K562 (cell line): ENCODE results near the gene CERS6. TPM values are rescaled to one million over a fixed set of nuclear protein-coding genes. Genes with fewer than 3 reads are reported as not detected.
A peak's percentile ranks its signal among the peaks of the same experiment; 100 is the strongest.

Experiments used
- ATAC-seq: fragments of 200-7000 bp; cut with Tn5 transposase; 3 replicates; pipeline ENCODE4 v1.9.1; 2020; ENCODE audit warnings: moderate library complexity
- BruUV-seq: library from RNA; stranded (reverse); fragments of 400-500 nt; replicated peaks from 2 replicates; lab custom pipeline; 2021; lab: Mats Ljungman, UMichigan
- CTCF ChIA-PET: fragments of 300-600 bp; formaldehyde crosslinking; extraction: SDS; loops from one replicate; lab custom pipeline; 2021; ENCODE audit warnings: low intra/inter-chr PET ratio; lab: Yijun Ruan, JAX
- POLR2A ChIA-PET: fragments of 300-600, 350-650 bp; sonication (Branson Sonifier 250); formaldehyde crosslinking; extraction: SDS; loops from one replicate; lab custom pipeline; 2021; ENCODE audit warnings: antibody characterized with exemption, inconsistent platforms; lab: Yijun Ruan, JAX
- DNase-seq, 4 experiments: peaks; one replicate each; pipeline versions ENCODE4 v3.0.0 to v3.0.0-alpha.2; 2011 to 2018; ENCODE audit warnings: low spot score in 3 of 4, mixed read lengths in 3 of 4; ENCODE audit errors: extremely low read depth in 1 of 4
- FAIRE-seq: peaks from 2 replicates; lab custom pipeline; 2011; peaks lifted over from hg19 to GRCh38; lab: Jason Lieb, UNC
- H2AFZ ChIP-seq: 2 replicates; pipeline ENCODE4 v1.6.0; 2011; ENCODE audit warnings: low read depth, low read length, control low read depth, inconsistent platforms
- H3K27ac ChIP-seq: fragments of 200-600 bp; 3 replicates; pipeline ENCODE4 v1.8.0; 2011; ENCODE audit warnings: low read depth, mild to moderate bottlenecking, control low read depth, inconsistent platforms, low read length, moderate library complexity, mixed read lengths; ENCODE audit errors: extremely low read depth
- H3K27me3 ChIP-seq, 2 experiments: fragments of 300-600 bp in 1 of 2; 2 replicates in 1 of 2; 3 replicates in 1 of 2; pipeline versions ENCODE4 v1.6.0 to v1.8.0; 2011; ENCODE audit warnings: inconsistent platforms in 2 of 2, low read length in 2 of 2, mild to moderate bottlenecking in 1 of 2, mixed read lengths in 1 of 2, moderate library complexity in 1 of 2; ENCODE audit not compliant: control insufficient read depth in 2 of 2, insufficient read depth in 2 of 2
- H3K36me3 ChIP-seq: fragments of 300-600 bp; 3 replicates; pipeline ENCODE4 v1.8.0; 2011; ENCODE audit warnings: mild to moderate bottlenecking, low read length, inconsistent platforms; ENCODE audit not compliant: control insufficient read depth, insufficient read depth
- H3K4me1 ChIP-seq, 2 experiments: fragments of 200-600 bp in 1 of 2; replicated peaks in 1 of 2; 2 replicates in 1 of 2; 3 replicates in 1 of 2; pipeline versions ENCODE4 v1.5.1 to v1.8.0; 2011; ENCODE audit warnings: inconsistent platforms in 2 of 2, low read length in 2 of 2, mild to moderate bottlenecking in 1 of 2, mixed read lengths in 1 of 2, moderate library complexity in 1 of 2; ENCODE audit not compliant: control insufficient read depth in 2 of 2, insufficient read depth in 2 of 2
- H3K4me2 ChIP-seq: 2 replicates; pipeline ENCODE4 v1.6.1; 2011; ENCODE audit warnings: low read length, control low read depth, inconsistent platforms, mixed read lengths; ENCODE audit not compliant: insufficient read depth
- H3K4me3 ChIP-seq: fragments of 200-600 bp; sonication (generic), shearing (Covaris generic); 2 replicates; pipeline ENCODE4 v1.5.1; 2016; ENCODE audit warnings: control low read depth, inconsistent platforms
- H3K79me2 ChIP-seq: fragments of 200-600 bp; 3 replicates; pipeline ENCODE4 v1.8.0; 2011; ENCODE audit warnings: low read length, inconsistent platforms; ENCODE audit not compliant: control insufficient read depth, insufficient read depth
- H3K9ac ChIP-seq, 2 experiments: 2 replicates each; pipeline versions ENCODE4 v1.6.0 to v1.6.1; 2011; ENCODE audit warnings: low read depth in 2 of 2, low read length in 2 of 2, control low read depth in 1 of 2, inconsistent platforms in 1 of 2, mild to moderate bottlenecking in 1 of 2, mixed read lengths in 1 of 2; ENCODE audit not compliant: insufficient read depth in 1 of 2
- H3K9me1 ChIP-seq: one replicate; pipeline ENCODE4 v1.6.0; 2011; ENCODE audit warnings: inconsistent platforms, mild to moderate bottlenecking, low read length, moderate library complexity; ENCODE audit not compliant: control insufficient read depth, insufficient read depth
- H3K9me3 ChIP-seq: replicated peaks from 2 replicates; pipeline ENCODE4 v1.5.1; 2011; ENCODE audit warnings: low read depth, low read length, inconsistent platforms; ENCODE audit not compliant: control insufficient read depth, insufficient read depth
- H4K20me1 ChIP-seq: replicated peaks from 2 replicates; pipeline ENCODE4 v1.6.1; 2011; ENCODE audit warnings: low read length, inconsistent platforms, mixed read lengths; ENCODE audit not compliant: control insufficient read depth, insufficient read depth
- ADNP ChIP-seq: fragments of 200-800 bp; sonication (Bioruptor generic); IDR thresholded peaks from 2 replicates; pipeline ENCODE4 v1.6.1; 2016; ENCODE audit warnings: missing genetic modification characterization, missing compliant biosample characterization
- ATF3 ChIP-seq, 2 experiments: fragments of 450-650 bp in 1 of 2; sonication (generic) in 1 of 2; formaldehyde crosslinking in 1 of 2; IDR thresholded peaks in 1 of 2; conservative IDR thresholded peaks in 1 of 2; 2 replicates each; pipeline versions ENCODE4 v1.6.1 to v1.8.1; 2016 to 2023; ENCODE audit warnings: mild to moderate bottlenecking in 2 of 2, moderate library complexity in 2 of 2, inconsistent platforms in 1 of 2, missing genetic modification reagents in 1 of 2
- ATF4 ChIP-seq: fragments of 450-650 bp; formaldehyde crosslinking; IDR thresholded peaks from 2 replicates; pipeline ENCODE4 v1.4.0; 2022; ENCODE audit warnings: mild to moderate bottlenecking, moderate library complexity
- CBX1 ChIP-seq: sonication (generic); IDR thresholded peaks from 2 replicates; pipeline ENCODE4 v1.6.1; 2016; ENCODE audit warnings: antibody characterized with exemption, low read depth, mild to moderate bottlenecking
- CBX5 ChIP-seq: IDR thresholded peaks from 2 replicates; pipeline ENCODE4 v1.6.1; 2014; ENCODE audit warnings: low read depth, borderline replicate concordance
- CHCHD3 ChIP-seq: fragments of 250-450 bp; sonication (Bioruptor Pico); IDR thresholded peaks from 2 replicates; pipeline ENCODE4 v2.1.2; 2022; ENCODE audit warnings: mild to moderate bottlenecking
- ELF1 ChIP-seq: fragments of 200-800 bp; sonication (Bioruptor generic); IDR thresholded peaks from 2 replicates; pipeline ENCODE4 v1.6.1; 2016; ENCODE audit warnings: missing genetic modification characterization, missing compliant biosample characterization
- ETV6 ChIP-seq, 3 experiments: fragments of 150-350 bp in 1 of 3; sonication (generic) in 1 of 3; formaldehyde crosslinking in 1 of 3; IDR thresholded peaks; 2 replicates each; pipeline versions ENCODE4 v1.6.1 to v1.8.0; 2014 to 2022; ENCODE audit warnings: borderline replicate concordance in 2 of 3, low read depth in 2 of 3, antibody characterized with exemption in 1 of 3, low read length in 1 of 3, mild to moderate bottlenecking in 1 of 3, missing genetic modification reagents in 1 of 3
- FOXK1 ChIP-seq: sonication (generic); formaldehyde crosslinking; IDR thresholded peaks from 2 replicates; pipeline ENCODE4 v1.8.0; 2022; ENCODE audit warnings: missing genetic modification reagents, mild to moderate bottlenecking, borderline replicate concordance
- HEY1 ChIP-seq: fragments of 250-450 bp; sonication (Bioruptor Pico); IDR thresholded peaks from 2 replicates; pipeline ENCODE4 v1.5.0; 2020; ENCODE audit warnings: mild to moderate bottlenecking, moderate library complexity, borderline replicate concordance
- PHF21A ChIP-seq: fragments of 450-650 bp; IDR thresholded peaks from 2 replicates; pipeline ENCODE4 v1.6.1; 2017; ENCODE audit warnings: low read depth, borderline replicate concordance
- PKNOX1 ChIP-seq: fragments of 450-650 bp; IDR thresholded peaks from 2 replicates; pipeline ENCODE4 v1.6.1; 2016
- POLR2H ChIP-seq: IDR thresholded peaks from 2 replicates; pipeline ENCODE4 v1.6.1; 2016; ENCODE audit warnings: missing genetic modification characterization, low read depth, mild to moderate bottlenecking, control low read depth, missing compliant biosample characterization, moderate library complexity
- RFX5 ChIP-seq: IDR thresholded peaks from 2 replicates; pipeline ENCODE4 v1.6.1; 2011; ENCODE audit warnings: low read depth, mild to moderate bottlenecking, improper control_type of control experiment, low read length
- SMAD3 ChIP-seq: fragments of 450-650 bp; formaldehyde crosslinking; conservative IDR thresholded peaks from 2 replicates; pipeline ENCODE4 v1.4.0; 2020; ENCODE audit warnings: mild to moderate bottlenecking
- ZFP30 ChIP-seq: fragments of 250-450 bp; sonication (Bioruptor Pico); IDR thresholded peaks from 2 replicates; pipeline ENCODE4 v1.8.0; 2022; ENCODE audit warnings: moderate library complexity, mild to moderate bottlenecking, inconsistent platforms, borderline replicate concordance
- ZNF140 ChIP-seq: fragments of 250-450 bp; sonication (Bioruptor Pico); IDR thresholded peaks from 2 replicates; pipeline ENCODE4 v1.8.0; 2021; ENCODE audit warnings: moderate library complexity, mild to moderate bottlenecking, inconsistent platforms
- ZNF778 ChIP-seq: fragments of 450-650 bp; formaldehyde crosslinking; IDR thresholded peaks from 2 replicates; pipeline ENCODE4 v1.4.0; 2020; ENCODE audit warnings: mild to moderate bottlenecking, moderate library complexity
- WGBS: fragments of 100-300 bp; shearing (Covaris generic); methylation state at CpG from one replicate; pipeline ENCODE4 v1.1.6; 2016; ENCODE audit warnings: low coverage, mixed read lengths; ENCODE audit not compliant: insufficient coverage; ENCODE audit errors: missing lambda C conversion rate; 5-methylcytosine and 5-hydroxymethylcytosine counted together
- in situ Hi-C: fragments of 300-500 bp; cut with MboI; formaldehyde crosslinking; loops from 4 replicates; pipeline ENCODE4 v1.15.0; 2018; ENCODE audit warnings: inconsistent platforms, mixed read lengths
- intact Hi-C: fragments of 100-400 bp; cut with micrococcal nuclease; formaldehyde crosslinking; loops from 2 replicates; pipeline ENCODE4 v1.14.2; 2022
- polyA plus RNA-seq, 8 experiments: library from polyadenylated mRNA; depleted of rRNA in 4 of 8; stranded (reverse) in 5 of 8; unstranded in 3 of 8; fragments of >200 nt; fragmentation: Nextera tagmentation in 2 of 8; fragmentation: Illumina TruSeq in 1 of 8; extraction: Ambion mirVana in 2 of 8; extraction: Trizol in 1 of 8; gene quantifications; 2 replicates each; pipeline versions ENCODE4 v1.2.1 to v1.2.3, GENCODE V29; 2011 to 2014; ENCODE audit warnings: inconsistent platforms in 1 of 8, missing spikeins in 1 of 8
- total RNA-seq, 7 experiments: library from RNA; depleted of rRNA in 6 of 7; stranded (reverse); fragments of >200 nt in 6 of 7; fragmentation: Illumina TruSeq in 2 of 7; extraction: Trizol in 2 of 7; gene quantifications; 2 replicates each; pipeline versions ENCODE4 v1.2.1 to v1.2.3, GENCODE V29; 2011 to 2021; ENCODE audit warnings: low replicate concordance in 1 of 7

The CERS6 gene
- total and polyA plus RNA-seq, 9 of the 15 experiments (the other 6 are each of a cell fraction or from before 2014, with no cell fraction given), result 1.6 to 13.6 (median 11.4) TPM

GRCh38 chr2:168684921-168685599 is 229.0 kb downstream of the CERS6 start:
- H2AFZ ChIP-seq, result no peak overlapping the region
- no peaks in the 10 kb centered on the region for H3K9me3 ChIP-seq
- ChIA-PET POLR2A (interaction anchor here (0.6 to 1.4 kb wide), 4 partner anchors 12 to 284 kb away, joined by 3 read pairs; no protein-coding TSS in a partner anchor), CTCF (no interaction called here)
- no peak overlapping the region; the same call in 2 of the 3 replicates for H3K27ac ChIP-seq
- no peaks in the 10 kb centered on the region for H3K27me3 ChIP-seq
- H4K20me1 ChIP-seq, result no peaks in the 10 kb centered on the region
- WGBS, result 44% methylated on average over 3 of the region's 3 CpGs
- ATAC-seq, result no peak
- no peaks in the 10 kb centered on the region for H3K36me3 ChIP-seq
- H3K4me3 ChIP-seq, result no peak overlapping the region
- intact Hi-C loops, result loop anchor here (5.0 kb wide), 1 partner anchor 193 kb away; no protein-coding TSS in a partner anchor
- in situ Hi-C loops, result no loop called here
- H3K79me2 ChIP-seq, result no peaks in the 10 kb centered on the region
- no TSS peak for BruUV-seq
- no peak overlapping the region for H3K4me2 ChIP-seq
- no peaks in the 10 kb centered on the region for H3K9me1 ChIP-seq
- FAIRE-seq, result no peak
- H3K9ac ChIP-seq, result no peak overlapping the region
- H3K4me1 ChIP-seq, result peaks cover 3 to 17% of the 10 kb centered on the region in 2 experiments; a peak in 4 of 5 replicates
- DNase-seq, result no peak
- TF ChIP-seq ATF3 (IDR thresholded peaks at IDR 0.05) (peak; percentile 70; the same call in 1 of the 2 replicates), ATF3 (CRISPR knock-in tag; conservative IDR thresholded peaks at IDR 0.05) (no peak), ZNF778 (CRISPR knock-in tag) (no peak), ATF4 (CRISPR knock-in tag) (0 out of 2 replicates have a peak, but pooled peaks have one; percentile 59), ADNP (no peak), ELF1 (no peak), ZFP30 (CRISPR knock-in tag) (no peak), PKNOX1 (0 out of 2 replicates have a peak, but pooled peaks have one; percentile 4), FOXK1 (no peak), RFX5 (no peak), POLR2H (tag) (peak; percentile 56), ETV6 (IDR thresholded peaks at IDR 0.05; ENCODE audit: borderline replicate concordance in 1 of 2, low read depth in 2 of 2, low read length in 1 of 2) (no peak), ETV6 (CRISPR knock-in tag; IDR thresholded peaks at IDR 0.05; ENCODE audit: borderline replicate concordance) (no peak), PHF21A (no peak), CHCHD3 (CRISPR knock-in tag) (no peak), CBX5 (no peak), SMAD3 (CRISPR knock-in tag) (no peak), HEY1 (CRISPR knock-in tag) (no peak), ZNF140 (CRISPR knock-in tag) (no peak), CBX1 (no peak)
